Type B pancreatic cell (in vitro differentiated cells): Measurements from ENCODE around the gene DPP6. TPM values are rescaled to one million over a fixed set of nuclear protein-coding genes. Genes with fewer than 3 reads are reported as not detected.

Experiments
- DNase-seq: peaks from one replicate; pipeline ENCODE4 v3.0.0; 2021; ENCODE audit warnings: mixed read lengths; ENCODE audit not compliant: unreplicated experiment; ENCODE audit errors: extremely low spot score
- H3K27ac Mint-ChIP-seq: 2 replicates; pipeline ENCODE4 v1.8.0; 2021; ENCODE audit warnings: mild to moderate bottlenecking, mixed read lengths
- H3K27me3 Mint-ChIP-seq: 2 replicates; pipeline ENCODE4 v1.8.0; 2021; ENCODE audit warnings: mixed read lengths
- H3K36me3 Mint-ChIP-seq: 2 replicates; pipeline ENCODE4 v1.8.0; 2021; ENCODE audit warnings: mixed read lengths
- H3K4me1 Mint-ChIP-seq: one replicate; pipeline ENCODE4 v1.8.0; 2021; ENCODE audit warnings: mixed read lengths; ENCODE audit not compliant: unreplicated experiment
- H3K4me3 Mint-ChIP-seq: 2 replicates; pipeline ENCODE4 v1.8.0; 2021; ENCODE audit warnings: mild to moderate bottlenecking, mixed read lengths
- H3K9me3 Mint-ChIP-seq: 2 replicates; pipeline ENCODE4 v1.8.0; 2021; ENCODE audit warnings: mixed read lengths
- CTCF ChIP-seq: fragments of 200-600 bp; sonication (generic); conservative IDR thresholded peaks from 2 replicates; pipeline ENCODE4 v1.5.0; 2021; ENCODE audit warnings: antibody characterized with exemption, mild to moderate bottlenecking
- total RNA-seq: library from RNA; stranded (reverse); gene quantifications from 2 replicates; pipeline ENCODE4 v1.2.1, GENCODE V29; 2021; ENCODE audit warnings: low replicate concordance

The DPP6 gene
- total RNA-seq, 1 donor from 2014 or later: 4.1 TPM

DNA sequence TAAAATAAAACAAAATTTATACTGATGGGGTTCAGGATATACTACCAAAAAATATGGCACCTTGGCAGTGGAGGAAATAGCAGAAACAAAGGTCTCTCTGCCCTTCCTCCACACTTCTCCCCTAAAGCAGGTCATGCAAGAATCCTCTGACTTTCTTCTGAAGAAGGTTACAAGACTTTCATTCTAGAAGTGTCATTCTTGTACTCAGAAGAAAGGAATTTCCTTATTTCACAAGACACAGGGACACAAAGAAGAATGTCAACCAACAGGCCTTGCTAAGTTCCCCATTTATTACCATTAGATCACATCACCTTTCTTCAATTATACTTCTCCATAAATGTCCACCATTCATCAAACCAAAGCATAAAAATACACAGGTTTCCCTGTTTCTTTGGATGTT, 480.6 kb downstream of the DPP6 start:
- Mint-ChIP-seq H3K27me3 (no peaks in the 10 kb centered on the region), H3K9me3 (no peaks in the 10 kb centered on the region), H3K27ac (peak overlapping the region; percentile 17), H3K4me1 (no peaks in the 10 kb centered on the region), H3K36me3 (no peaks in the 10 kb centered on the region), H3K4me3 (no peak overlapping the region)
- DNase-seq: no peak
- no peak for TF ChIP-seq CTCF

DNA sequence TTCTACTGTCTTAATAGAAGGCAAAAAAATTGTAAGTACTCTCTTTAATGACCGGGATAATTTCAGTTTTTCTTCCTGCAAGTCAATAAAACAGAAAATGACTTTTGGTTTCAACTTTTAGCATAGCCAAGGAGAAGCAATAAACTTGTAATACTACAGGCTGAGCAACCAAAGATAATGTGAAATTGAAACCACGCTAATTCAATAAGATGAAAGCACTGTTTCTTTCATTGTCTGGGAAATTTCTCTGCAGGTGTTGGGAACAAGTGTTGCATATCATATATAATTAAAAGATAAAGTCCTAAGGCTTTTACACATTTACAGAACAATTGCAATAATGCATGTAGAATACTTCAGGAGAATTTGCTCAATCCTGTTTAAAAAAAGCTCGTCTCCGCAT, 488.4 kb downstream of the DPP6 start:
- H3K4me3 Mint-ChIP-seq: no peak overlapping the region
- DNase-seq: no peak
- H3K27me3 Mint-ChIP-seq: peaks cover 3% of the 10 kb centered on the region
- no peak overlapping the region for H3K27ac Mint-ChIP-seq
- H3K9me3 Mint-ChIP-seq: no peaks in the 10 kb centered on the region
- no peaks in the 10 kb centered on the region for H3K36me3 Mint-ChIP-seq
- TF ChIP-seq CTCF: no peak
- no peaks in the 10 kb centered on the region for H3K4me1 Mint-ChIP-seq

GRCh38 chr7:154541606-154542005, 489.4 kb downstream of the DPP6 start:
- peaks cover 3% of the 10 kb centered on the region for H3K27me3 Mint-ChIP-seq
- H3K27ac Mint-ChIP-seq: no peak overlapping the region
- no peak overlapping the region for H3K4me3 Mint-ChIP-seq
- TF ChIP-seq CTCF: no peak
- H3K36me3 Mint-ChIP-seq: no peaks in the 10 kb centered on the region
- no peaks in the 10 kb centered on the region for H3K9me3 Mint-ChIP-seq
- no peak for DNase-seq
- no peaks in the 10 kb centered on the region for H3K4me1 Mint-ChIP-seq

DNA sequence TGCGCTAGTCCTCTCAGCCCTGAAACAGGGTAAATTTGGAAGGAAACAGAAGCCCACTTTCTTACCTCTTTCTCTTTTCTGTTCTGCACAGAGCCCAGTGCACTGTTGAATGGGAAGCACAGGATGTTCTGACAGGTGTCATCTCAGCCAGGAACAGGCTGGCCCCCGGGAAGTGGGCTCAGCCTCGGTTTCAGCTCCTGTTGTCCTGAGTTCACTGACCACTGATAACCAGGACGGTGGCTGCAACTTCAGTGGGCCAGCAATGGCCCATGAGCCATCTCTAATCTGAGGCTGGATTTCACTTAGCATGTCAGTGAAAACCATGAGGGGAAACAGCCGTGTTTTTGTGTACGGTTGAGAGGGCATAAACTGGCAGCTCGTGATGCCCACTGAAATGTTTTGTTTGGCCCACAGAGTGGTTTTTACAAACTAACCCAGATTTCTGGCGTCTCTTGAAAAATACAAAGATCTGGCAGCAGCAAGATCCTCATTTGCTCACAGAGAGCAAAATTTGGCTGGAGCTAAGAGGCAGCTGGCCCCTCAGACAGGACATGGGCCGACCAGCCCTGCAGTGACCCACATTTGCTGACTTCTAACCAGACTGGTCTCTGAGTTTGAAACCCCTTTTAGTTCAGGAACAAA, 494.9 kb downstream of the DPP6 start:
- TF ChIP-seq CTCF: no peak
- Mint-ChIP-seq H3K4me1 (no peaks in the 10 kb centered on the region), H3K27ac (no peak overlapping the region), H3K9me3 (no peaks in the 10 kb centered on the region), H3K4me3 (no peak overlapping the region), H3K27me3 (no peaks in the 10 kb centered on the region), H3K36me3 (no peaks in the 10 kb centered on the region)
- DNase-seq: no peak

DNA sequence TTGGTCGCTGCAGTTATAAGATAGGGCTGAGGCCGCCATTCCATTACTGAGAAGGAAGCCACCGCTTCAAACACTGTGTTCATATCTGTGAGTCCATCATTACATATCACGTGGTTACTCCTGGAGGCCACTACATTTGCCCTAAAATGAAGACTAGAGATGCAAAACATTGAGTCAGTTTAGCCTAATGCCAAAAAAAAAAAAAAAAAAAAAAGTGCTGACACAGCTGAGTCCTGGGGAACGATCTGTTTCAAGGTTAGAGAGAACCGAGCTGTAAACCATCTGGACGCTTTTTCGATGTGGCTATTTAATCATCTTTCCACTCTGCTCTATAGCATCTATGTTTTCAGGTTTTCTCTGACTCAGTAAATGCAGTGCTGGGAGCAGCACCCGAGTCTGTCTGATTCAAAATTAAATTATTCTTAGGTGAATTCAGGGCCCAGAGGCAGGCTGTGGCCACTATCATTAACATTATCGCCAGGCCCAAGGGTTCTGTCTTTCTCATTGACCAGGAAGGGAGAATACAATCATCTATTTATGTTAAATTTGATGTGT, 501.6 kb downstream of the DPP6 start:
- H3K27me3 Mint-ChIP-seq: no peaks in the 10 kb centered on the region
- H3K4me3 Mint-ChIP-seq: no peak overlapping the region
- no peaks in the 10 kb centered on the region for H3K4me1 Mint-ChIP-seq
- H3K36me3 Mint-ChIP-seq: no peaks in the 10 kb centered on the region
- no peak overlapping the region for H3K27ac Mint-ChIP-seq
- DNase-seq: no peak
- no peaks in the 10 kb centered on the region for H3K9me3 Mint-ChIP-seq
- no peak for TF ChIP-seq CTCF
